ENCODE measurements around the gene SCARB1. TPM values are rescaled to one million over a fixed set of nuclear protein-coding genes. Genes with fewer than 3 reads are reported as not detected.

The SCARB1 gene
- total and polyA plus RNA-seq, 2 experiments from 2014 or later: 31.0 to 62.5 TPM

DNA sequence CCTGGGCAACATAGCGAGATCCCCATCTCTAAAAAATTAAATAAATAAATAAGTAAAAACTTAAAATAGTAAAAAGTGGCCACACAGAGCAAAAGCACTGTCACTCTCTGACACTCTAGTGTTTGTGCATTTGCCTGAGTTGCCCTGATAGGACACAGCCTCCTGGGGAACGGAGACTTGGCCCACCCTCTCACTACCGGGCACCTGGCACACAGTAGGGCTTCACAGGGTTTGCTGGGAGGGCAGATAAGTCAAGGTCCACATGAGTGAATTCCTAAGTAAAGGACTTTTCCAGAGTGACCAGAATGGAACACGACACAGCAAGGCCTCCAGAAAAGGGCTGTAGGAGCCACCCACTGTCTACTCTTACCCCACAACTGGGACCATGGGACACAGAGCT is 54.3 kb downstream of the SCARB1 start:
- Histone ChIP-seq H2AFZ (no peak overlapping the region), H3K79me2 (replicated peaks; ENCODE audit: insufficient read depth) (no peaks in the 10 kb centered on the region), H3K27ac (ENCODE audit: low read depth) (no peak overlapping the region), H3K4me2 (no peak overlapping the region), H4K20me1 (replicated peaks; ENCODE audit: insufficient read depth) (no peaks in the 10 kb centered on the region), H3K27me3 (ENCODE audit: insufficient read depth) (no peaks in the 10 kb centered on the region), H3K4me3 (no peak overlapping the region), H3K9me2 (ENCODE audit: insufficient read depth) (no peaks in the 10 kb centered on the region), H3K4me1 (ENCODE audit: insufficient read depth) (no peaks in the 10 kb centered on the region), H3K36me3 (ENCODE audit: insufficient read depth) (0 out of 2 replicates have a peak, but pooled peaks cover 3% of the 10 kb centered on the region), H3F3A (replicated peaks; ENCODE audit: low read depth) (0 out of 2 replicates have a peak, but pooled peaks cover 4% of the 10 kb centered on the region)
- DNase-seq (ENCODE audit: low spot score) (no peak), ATAC-seq (no peak)
- H3K27ac Mint-ChIP-seq: no peak overlapping the region
- peaks cover 9% of the 10 kb centered on the region for H3K4me1 Mint-ChIP-seq
- H3K36me3 Mint-ChIP-seq (ENCODE audit: low read depth): peaks cover 45% of the 10 kb centered on the region
- no peak overlapping the region for H3K4me3 Mint-ChIP-seq
- H3K27me3 Mint-ChIP-seq (ENCODE audit: insufficient read depth, low read depth, poor library complexity): peaks cover 5% of the 10 kb centered on the region
- H3K9me3 Mint-ChIP-seq: no peaks in the 10 kb centered on the region; the same call in 2 of the 3 replicates
- TF ChIP-seq, protein P1, sequence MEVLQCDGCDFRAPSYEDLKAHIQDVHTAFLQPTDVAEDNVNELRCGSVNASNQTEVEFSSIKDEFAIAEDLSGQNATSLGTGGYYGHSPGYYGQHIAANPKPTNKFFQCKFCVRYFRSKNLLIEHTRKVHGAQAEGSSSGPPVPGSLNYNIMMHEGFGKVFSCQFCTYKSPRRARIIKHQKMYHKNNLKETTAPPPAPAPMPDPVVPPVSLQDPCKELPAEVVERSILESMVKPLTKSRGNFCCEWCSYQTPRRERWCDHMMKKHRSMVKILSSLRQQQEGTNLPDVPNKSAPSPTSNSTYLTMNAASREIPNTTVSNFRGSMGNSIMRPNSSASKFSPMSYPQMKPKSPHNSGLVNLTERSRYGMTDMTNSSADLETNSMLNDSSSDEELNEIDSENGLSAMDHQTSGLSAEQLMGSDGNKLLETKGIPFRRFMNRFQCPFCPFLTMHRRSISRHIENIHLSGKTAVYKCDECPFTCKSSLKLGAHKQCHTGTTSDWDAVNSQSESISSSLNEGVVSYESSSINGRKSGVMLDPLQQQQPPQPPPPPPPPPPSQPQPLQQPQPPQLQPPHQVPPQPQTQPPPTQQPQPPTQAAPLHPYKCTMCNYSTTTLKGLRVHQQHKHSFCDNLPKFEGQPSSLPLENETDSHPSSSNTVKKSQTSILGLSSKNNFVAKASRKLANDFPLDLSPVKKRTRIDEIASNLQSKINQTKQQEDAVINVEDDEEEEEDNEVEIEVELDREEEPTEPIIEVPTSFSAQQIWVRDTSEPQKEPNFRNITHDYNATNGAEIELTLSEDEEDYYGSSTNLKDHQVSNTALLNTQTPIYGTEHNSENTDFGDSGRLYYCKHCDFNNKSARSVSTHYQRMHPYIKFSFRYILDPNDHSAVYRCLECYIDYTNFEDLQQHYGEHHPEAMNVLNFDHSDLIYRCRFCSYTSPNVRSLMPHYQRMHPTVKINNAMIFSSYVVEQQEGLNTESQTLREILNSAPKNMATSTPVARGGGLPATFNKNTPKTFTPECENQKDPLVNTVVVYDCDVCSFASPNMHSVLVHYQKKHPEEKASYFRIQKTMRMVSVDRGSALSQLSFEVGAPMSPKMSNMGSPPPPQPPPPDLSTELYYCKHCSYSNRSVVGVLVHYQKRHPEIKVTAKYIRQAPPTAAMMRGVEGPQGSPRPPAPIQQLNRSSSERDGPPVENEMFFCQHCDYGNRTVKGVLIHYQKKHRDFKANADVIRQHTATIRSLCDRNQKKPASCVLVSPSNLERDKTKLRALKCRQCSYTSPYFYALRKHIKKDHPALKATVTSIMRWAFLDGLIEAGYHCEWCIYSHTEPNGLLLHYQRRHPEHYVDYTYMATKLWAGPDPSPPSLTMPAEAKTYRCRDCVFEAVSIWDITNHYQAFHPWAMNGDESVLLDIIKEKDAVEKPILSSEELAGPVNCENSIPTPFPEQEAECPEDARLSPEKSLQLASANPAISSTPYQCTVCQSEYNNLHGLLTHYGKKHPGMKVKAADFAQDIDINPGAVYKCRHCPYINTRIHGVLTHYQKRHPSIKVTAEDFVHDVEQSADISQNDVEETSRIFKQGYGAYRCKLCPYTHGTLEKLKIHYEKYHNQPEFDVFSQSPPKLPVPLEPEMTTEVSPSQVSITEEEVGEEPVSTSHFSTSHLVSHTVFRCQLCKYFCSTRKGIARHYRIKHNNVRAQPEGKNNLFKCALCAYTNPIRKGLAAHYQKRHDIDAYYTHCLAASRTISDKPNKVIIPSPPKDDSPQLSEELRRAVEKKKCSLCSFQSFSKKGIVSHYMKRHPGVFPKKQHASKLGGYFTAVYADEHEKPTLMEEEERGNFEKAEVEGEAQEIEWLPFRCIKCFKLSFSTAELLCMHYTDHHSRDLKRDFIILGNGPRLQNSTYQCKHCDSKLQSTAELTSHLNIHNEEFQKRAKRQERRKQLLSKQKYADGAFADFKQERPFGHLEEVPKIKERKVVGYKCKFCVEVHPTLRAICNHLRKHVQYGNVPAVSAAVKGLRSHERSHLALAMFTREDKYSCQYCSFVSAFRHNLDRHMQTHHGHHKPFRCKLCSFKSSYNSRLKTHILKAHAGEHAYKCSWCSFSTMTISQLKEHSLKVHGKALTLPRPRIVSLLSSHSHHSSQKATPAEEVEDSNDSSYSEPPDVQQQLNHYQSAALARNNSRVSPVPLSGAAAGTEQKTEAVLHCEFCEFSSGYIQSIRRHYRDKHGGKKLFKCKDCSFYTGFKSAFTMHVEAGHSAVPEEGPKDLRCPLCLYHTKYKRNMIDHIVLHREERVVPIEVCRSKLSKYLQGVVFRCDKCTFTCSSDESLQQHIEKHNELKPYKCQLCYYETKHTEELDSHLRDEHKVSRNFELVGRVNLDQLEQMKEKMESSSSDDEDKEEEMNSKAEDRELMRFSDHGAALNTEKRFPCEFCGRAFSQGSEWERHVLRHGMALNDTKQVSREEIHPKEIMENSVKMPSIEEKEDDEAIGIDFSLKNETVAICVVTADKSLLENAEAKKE (CRISPR knock-in tag; IDR thresholded peaks at IDR 0.05): no peak
- no peak for TF ChIP-seq CREB1 (CRISPR knock-in tag; IDR thresholded peaks at IDR 0.05; ENCODE audit: low read depth)
- no peak for TF ChIP-seq EZH2phosphoT487 (IDR thresholded peaks at IDR 0.05; ENCODE audit: unreplicated experiment)
- TF ChIP-seq, protein P2, sequence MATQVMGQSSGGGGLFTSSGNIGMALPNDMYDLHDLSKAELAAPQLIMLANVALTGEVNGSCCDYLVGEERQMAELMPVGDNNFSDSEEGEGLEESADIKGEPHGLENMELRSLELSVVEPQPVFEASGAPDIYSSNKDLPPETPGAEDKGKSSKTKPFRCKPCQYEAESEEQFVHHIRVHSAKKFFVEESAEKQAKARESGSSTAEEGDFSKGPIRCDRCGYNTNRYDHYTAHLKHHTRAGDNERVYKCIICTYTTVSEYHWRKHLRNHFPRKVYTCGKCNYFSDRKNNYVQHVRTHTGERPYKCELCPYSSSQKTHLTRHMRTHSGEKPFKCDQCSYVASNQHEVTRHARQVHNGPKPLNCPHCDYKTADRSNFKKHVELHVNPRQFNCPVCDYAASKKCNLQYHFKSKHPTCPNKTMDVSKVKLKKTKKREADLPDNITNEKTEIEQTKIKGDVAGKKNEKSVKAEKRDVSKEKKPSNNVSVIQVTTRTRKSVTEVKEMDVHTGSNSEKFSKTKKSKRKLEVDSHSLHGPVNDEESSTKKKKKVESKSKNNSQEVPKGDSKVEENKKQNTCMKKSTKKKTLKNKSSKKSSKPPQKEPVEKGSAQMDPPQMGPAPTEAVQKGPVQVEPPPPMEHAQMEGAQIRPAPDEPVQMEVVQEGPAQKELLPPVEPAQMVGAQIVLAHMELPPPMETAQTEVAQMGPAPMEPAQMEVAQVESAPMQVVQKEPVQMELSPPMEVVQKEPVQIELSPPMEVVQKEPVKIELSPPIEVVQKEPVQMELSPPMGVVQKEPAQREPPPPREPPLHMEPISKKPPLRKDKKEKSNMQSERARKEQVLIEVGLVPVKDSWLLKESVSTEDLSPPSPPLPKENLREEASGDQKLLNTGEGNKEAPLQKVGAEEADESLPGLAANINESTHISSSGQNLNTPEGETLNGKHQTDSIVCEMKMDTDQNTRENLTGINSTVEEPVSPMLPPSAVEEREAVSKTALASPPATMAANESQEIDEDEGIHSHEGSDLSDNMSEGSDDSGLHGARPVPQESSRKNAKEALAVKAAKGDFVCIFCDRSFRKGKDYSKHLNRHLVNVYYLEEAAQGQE (IDR thresholded peaks at IDR 0.05; ENCODE audit: unreplicated experiment): no peak
- no peak for TF ChIP-seq ZNF331 (CRISPR knock-in tag; IDR thresholded peaks at IDR 0.05; ENCODE audit: low read depth)

Data from GM23338 (cell line).